HG03095 (cell line): ENCODE results near the gene SOX2.

ENCODE experiments used
- ATAC-seq: cut with Tn5 transposase; IDR thresholded peaks from one replicate; pipeline ENCODE4 v1.9.1; 2021; ENCODE audit warnings: moderate library complexity; ENCODE audit not compliant: unreplicated experiment

The SOX2 gene

DNA sequence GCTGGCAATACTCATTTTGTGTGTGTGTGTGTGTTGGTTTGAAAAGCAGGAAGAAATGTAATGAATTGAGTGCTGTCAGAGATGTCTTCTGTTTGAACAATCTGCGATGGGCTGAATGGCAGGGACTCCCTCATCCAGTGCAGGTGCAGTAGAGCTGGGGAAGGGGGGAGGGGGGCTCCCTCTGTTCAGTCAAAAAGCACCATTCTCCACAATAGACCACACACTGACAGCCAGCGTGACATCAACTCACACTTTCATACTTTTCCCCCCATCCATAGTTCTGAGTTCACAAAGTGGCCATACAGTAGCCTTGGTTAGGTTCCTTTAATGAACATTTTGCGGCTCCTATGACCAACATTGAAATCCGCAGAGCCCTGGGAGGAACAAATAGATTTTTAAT lies 10.4 kb downstream of the SOX2 start:
- ATAC-seq = no peak

DNA sequence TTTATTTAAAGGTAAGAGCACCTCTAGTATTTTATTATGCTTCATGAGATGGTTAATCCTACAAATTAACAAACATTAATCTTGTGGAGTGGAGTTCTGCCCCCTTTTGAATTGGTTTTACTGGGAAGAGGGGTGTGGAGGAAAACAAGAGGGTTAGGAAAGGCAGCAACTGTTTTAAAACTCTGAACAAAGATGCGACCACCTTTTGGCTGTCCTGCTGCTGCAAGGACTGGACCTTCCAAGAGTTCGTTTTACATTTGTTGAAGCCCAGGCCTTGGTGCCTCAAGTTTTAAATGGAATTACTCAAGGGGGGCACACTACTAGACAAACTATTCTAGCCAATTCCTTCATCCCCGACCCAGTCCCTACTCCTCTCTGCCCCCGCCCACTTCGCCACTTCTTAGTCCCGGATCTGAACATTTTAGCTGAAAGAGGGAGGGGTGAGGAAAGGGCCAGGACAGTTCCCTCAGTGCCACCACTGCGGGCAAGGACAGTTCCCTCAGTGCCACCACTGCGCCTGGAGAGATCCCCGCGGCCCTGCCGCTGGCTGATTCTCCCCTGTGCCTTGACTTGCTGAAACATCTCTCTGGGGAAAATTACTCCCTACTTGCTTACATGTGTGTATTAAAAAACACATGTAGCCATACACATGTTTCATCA lies 11.2 kb downstream of the SOX2 start:
- no peak for ATAC-seq

DNA sequence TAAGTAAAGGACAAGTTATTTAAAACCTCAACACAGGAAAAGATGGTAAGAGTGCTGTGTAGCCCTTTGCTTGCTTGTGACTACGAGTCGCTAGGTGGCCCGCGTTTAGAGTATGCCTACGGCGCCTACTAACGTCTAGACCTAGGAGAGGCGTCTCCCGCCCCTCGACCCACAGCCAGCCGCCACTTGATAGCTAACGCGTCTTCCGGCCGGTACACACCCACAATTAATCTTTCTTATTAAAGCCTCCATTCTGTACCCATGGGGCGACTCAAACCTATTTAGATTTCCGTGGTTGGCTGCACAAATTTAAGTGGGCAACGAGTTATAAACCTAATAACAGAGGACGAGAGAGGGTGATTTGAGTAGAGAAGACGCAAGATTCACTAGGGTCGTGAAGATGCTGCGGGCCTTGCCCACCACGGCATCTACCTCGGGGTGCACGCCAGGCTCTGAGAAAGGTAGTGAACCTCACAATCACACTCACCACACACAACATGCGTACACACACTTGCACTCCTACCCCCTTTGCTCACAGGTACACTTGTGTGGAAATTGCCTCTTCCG lies 12.0 kb downstream of the SOX2 start:
- no peak for ATAC-seq

DNA sequence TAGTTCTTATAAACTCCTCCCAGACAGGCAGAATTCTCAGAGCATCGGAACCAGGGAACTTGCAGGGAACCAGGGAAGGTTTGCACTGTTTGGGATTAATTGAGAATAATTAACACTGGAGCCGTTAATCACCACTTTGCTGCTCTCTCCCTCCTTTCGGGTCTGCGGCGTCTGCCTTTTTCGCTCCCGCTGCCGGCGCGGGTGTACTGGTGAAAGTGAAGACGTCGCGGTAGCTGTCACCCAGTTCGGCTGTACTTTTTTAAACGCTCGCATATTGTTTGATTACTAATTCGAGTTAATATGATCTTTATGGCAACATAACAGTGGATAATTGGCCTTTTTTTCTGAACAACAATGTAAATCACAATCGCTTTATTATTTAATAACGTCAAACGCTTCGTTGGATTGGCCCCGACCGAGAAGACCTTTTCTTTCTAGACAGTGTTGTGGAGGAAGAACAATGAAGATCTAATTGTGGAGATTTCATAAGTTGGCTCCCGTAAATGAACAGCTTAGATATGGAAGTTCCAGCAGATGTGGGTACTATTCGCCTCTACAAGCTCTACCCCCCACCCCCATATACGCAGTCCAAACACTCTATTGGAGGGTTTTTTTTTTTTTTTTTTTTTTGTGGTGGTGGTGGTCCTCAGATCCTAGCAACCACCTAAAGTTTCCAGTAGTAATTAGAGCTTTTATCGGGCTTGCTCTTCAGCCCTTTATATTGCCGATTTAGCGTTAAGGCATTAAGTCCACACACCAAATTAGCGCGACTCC lies 12.7 kb downstream of the SOX2 start:
- ATAC-seq = no peak

DNA sequence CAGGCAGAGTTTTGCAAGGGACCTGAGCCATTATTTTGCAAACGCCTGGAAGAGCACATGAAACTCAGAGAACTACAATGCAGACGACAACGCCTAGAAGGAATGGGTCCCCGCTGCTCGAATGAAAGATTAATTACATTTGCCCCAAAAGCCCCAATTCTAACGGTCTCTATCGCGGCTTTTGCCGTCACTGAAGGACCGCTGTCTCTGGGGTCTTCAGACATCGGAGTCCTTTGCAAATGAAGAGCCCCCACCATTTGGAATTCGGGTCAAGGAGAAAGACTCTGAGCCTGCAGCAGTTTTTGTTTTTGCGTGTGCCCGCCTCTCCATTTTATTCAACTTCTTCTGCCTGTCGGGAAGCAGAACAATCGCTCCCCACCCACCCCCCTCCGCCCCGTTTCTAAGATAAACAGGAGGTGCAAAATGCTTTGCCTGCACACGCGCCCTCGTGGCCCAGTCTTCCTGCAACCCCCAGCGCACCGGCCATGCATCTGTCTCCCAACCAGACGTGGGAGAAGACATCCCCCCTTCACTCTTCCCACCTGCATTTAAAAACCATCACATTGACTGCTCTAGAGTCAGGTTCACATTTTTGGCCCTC lies 13.5 kb downstream of the SOX2 start:
- no peak for ATAC-seq

DNA sequence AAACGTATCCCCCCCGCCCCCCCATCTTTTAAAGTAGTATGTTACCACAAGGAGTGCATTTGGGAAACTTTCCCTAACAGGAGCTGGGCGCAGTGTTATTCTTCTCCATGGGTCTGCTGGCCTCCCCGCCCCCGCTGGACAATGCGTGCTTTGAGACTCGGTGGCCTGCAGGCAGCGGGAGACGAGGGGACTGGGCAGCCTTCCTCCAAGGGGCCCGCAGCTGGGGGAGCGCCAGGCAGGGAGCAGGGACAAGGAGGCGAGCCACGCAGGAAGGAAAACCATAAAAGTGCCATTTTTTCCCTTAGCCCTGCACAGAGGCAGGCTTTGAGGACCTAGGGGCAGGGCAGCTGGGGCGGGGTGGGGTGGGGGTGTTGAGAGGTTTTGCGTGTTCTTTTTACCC lies 14.1 kb downstream of the SOX2 start:
- ATAC-seq = no peak

DNA sequence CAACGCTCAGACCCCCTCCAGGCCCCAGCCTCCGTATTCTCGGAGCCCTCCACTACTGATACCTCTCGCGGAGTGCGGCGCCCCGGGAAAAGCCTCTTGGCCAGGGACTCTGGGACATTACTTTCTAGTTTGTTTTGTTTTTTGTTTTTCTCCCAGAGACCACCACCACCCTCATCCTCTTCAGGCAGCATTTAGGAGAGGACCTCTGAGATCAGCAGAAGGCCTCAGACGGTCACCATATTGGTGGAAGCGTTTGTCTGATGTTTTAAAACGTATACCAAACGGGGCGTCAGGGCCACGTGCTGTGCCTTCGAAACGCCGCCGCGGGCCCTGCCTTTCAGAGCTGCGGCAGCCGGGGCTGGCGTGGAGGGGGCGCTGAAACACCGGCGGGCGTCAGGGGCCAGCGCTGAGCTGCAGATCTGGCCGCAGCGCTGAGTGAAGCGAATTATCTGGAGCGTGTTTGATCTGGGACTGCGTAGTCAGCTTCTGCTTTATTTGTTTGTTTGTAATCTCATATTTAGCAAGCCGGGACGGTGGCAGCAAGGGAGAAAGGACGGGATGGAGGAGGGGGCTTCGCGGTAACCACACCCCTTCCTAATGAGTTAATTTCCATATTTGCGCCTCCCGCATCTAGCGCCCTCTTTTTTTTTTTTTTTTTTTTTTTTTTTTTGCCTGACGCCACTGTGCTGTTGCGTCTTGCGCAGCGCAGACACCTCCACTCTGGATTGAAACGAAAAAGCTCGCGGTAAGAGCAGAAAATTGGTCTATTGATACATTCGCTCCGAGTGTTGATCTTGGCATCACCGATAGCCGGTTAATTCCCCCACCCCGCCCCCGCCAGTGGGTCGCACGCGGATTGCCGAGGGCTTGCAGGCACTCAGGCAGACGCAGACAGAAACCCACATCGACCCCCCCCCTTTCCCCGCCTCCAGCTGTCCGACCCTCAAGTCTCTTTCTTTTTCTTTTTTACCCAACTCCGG lies 14.9 kb downstream of the SOX2 start:
- no peak for ATAC-seq

DNA sequence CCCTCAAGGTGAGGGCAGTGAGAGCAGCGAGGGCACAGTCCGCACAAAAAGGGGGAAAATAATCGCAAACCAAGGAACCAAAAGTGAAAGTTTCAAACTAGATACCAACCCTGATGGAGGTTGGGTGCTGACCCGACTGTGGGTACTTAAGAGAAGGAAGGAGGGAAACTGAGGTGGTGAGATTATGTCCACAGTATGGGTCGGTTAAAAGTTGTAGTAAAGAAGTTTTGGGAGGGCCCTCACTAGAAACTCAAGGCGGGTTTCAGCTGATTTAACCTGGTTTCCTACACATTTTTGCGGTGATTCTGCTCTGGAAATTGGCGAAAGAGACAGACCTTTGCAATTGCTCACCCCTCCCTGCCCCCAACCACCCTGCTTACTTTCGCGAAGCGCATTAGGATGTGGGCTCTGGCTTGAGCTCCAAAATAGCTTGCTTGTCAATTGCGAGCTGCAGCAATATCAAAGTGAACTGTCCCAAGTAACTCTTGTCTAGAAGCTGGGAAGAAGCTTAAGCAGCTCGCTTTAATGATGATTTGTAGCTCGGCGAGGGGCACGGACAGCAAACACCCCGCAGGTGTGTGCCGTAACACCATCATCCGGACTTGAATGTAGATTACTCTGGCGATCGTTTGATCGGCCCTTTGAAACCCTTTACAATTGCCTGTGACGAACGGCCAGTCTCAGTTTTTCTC lies 15.8 kb downstream of the SOX2 start:
- ATAC-seq = no peak

DNA sequence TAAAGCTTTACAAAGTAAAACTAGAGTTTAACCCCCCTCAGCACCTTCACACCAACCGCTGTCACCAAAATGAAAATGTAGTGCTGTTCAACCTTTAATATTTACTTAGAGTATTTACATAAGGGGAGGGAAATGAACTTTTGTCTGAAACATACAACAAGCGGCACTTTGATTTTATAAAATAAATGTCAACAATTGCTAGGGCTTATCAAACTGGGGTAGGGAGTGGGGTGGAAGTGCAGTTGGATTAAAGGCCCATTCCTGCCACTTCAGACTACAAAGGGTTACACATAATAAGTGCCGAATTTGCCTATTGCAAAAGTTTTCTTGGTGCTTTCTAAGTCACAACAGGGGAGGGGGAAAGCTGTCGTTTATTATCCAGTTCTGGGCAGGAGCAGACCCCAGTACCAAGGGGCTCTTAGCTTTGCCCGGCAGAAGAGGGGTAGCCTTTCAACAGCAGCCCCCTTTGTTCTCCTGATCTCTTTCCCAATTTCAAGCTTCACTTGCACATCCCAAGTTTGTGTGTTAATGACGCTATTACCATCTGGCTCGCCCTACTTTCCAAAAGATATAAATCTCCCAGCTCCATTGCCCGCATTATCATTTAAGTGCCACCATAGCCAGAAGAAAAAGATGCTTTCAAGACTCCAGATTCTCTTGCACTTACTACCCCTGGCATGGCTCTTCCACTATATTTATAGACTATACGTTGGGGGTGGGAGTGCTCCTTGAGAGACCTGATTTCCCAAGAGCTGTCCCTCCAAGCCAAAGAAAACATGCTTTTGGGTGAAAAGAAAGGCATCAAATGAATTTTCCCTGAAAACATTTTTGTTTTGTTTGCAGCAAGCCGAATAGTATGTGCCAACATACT lies 17.0 kb downstream of the SOX2 start:
- ATAC-seq = no peak

DNA sequence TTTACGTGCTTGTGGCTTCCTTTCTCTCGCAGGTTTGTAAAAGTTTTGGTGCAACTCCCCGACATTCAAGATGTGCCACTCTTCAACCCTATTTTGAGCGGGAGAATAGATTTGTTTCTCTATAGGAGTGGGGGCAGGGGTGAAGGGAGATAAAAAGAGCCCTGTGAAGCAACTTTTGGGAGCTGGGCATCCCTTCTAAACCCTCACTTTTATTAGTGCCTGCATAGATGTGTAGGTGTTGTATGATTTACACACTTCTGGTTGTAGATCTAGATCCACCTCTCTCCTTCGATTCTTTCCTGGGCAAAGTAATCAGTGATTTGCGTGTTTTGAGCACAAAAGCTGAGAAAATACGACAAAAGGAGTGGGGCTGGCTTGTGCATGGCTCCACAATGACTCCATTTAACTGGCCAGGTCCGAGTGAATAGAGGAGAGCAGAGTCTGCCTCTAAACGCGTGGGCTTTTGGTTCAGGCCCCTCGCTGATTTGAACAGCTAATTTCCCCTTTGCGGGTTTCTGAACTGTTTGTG lies 17.7 kb downstream of the SOX2 start:
- ATAC-seq = no peak

DNA sequence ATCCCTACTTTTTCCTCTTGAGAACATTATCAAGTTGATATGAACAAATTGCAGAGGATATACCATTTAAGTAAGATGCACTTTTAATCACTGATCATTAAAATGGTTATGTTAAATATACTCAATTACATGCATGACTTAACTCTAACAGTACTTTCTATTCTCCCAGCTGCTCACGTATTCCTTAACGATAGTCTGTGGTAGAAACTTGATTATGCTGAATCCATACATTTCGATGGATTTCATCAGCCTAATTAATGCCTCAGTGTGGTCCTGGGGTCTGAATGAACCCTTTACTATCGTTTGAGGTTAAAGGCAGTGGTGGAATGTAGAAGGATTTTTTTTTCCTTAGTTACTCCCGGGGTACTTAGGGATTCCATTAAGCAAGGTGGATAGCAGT lies 18.6 kb downstream of the SOX2 start:
- no peak for ATAC-seq

DNA sequence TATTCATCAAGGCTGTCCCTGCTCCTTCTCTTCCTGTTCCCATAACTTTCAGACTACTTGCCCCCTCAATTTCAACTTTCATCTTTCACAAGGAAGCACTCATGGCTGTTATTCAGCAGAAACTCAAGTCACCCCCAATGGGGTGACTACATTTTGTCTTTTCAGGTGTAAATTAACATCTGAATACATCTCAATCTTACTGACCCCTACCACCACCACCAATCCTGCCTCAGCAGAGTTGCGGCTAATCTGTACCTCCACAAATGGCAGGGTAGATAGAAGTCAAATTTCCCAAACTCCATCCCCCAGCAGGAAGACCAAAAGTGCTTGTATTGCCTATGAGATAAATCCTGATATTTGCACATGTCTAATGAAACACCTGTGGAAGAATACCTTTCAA lies 19.2 kb downstream of the SOX2 start:
- ATAC-seq = no peak

DNA sequence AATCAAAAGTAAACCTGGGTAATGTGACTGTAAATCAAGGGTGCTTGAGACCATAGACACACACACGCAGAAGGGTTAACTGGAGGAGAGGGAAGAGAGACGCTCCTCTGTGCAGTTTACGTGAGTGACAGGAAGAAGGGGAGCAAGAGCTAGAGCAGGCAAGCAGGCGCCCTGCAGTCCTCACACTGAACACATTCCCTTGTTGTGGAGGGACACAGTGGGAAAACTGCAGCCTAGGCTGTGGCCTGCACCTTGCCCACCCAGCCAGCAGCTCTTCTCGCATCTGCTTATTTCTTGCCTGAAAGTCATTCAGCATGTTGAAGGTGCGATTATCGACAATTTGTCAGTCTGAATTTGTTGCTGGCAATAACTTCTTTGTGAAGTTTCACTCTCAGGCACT lies 24.2 kb downstream of the SOX2 start:
- no peak for ATAC-seq

DNA sequence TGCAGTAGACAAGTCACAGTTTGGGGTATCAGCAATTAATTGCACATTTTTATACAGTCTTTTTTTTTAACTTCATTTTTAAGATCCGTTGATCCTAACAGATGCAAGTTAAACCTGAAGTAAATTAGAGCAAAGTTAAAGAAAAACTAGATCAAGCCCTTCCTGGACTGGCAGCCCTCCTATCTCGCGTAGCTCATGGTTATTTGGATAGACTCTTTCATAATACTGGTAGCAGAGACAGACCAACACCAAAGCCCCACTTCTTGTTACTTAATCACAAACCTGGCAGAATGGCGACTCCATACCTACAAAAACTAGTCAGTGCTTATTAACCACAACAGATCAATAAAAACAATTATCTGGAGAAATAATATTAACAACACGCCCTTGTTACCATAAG lies 26.8 kb downstream of the SOX2 start:
- ATAC-seq = no peak

DNA sequence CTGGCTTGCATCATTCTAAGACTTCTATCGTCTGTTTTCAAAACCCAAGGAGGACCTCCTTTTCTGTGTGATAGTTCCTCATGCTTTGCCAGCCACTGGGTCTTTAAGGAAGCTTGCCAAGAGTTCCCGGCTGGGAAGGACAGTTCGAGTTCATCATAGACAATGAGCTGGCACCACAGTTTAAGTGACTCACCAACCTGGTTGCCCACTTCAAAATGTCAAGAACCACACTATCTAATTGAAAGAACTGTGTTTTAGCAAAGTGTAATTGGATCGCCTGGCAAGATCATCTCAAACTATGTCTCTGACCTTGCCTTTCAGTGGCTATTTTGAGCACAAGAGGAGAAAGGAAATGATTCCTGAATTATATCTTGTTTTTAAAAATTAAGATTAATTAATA lies 27.9 kb downstream of the SOX2 start:
- no peak for ATAC-seq

DNA sequence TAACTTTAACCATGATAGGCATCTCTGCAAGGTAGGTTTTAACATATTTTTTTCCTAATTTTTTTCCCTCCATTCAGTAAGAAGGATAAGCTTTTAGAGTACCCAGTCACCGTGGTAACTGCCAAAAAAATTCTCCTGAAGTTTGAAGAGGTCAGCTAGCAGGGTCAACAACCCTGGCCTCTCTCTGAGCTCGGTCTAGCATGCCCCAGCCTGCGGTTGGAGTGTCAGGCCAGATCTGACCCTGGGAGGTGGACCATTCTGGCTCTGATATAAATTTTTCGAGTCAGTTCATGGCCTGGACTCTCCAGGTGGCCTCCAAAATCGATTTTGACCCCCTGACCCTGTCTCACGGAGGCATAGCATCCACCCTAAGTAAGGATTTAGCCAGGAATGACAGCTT lies 29.7 kb downstream of the SOX2 start:
- no peak for ATAC-seq

DNA sequence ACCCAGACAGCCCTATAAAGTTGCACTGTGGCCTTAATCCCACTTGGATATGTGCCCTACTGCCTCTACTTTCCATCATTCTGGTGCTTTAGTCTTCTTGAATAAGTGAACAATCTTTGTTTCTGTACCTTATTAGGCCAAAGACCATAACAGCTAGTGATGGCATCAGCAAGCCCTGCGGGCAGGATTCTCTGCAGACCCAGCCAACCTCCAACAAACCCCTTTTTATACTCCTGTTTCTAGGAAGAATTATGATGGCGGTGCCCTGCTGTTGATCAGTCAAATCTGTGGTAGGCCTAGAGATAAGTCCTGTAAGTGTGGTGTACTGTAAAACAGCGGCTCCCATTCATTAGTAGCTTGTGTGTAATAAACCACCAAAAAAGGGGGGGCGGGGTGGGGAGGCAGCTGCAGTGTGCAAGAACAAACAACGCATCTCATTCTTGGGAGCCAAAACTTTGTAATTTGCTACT lies 40.5 kb downstream of the SOX2 start:
- ATAC-seq = no peak

DNA sequence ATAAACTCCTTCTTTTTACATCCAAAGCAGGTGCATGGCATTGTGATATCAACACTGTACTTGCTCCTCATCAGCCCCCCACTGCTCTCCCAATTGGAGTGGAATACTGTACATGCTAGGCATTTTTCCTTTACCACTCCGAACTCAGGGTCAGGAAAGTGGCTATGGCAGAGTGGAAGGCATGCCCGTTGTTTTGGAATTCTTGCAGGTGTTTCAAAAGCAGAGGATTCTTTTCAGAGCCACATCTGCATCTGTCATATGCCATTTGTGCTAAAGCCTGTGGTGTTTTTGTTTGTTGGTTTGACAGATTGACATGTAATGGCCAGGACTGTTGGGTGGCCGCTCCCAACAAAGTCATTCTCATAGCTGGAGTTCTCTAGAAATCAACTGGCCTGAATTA lies 41.7 kb downstream of the SOX2 start:
- ATAC-seq = no peak

DNA sequence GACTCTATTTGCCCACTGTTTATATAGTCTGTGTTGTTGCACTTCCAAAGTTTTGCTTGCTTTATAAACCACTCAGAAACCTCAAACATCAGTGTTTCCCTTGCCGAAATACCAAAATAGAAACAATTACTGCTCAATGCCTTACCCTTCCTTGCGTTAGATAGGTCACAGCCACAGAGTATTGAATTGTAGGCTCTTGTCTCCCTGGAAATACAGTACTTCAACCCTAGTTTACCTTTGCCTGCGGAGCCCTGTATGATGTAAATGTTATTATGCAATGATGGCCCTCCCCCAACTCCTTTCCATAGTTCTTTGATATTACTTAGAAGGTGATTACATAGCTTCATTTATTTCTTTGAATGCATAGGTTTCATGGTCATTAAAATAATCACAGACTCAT lies 44.2 kb downstream of the SOX2 start:
- no peak for ATAC-seq
